ENCODE results near the gene CSAG1. TPM values are rescaled to one million over a fixed set of nuclear protein-coding genes. Genes with fewer than 3 reads are reported as not detected.
"Not testable (repeated sequence)": the region's sequence is repeated elsewhere in the genome, so short reads cannot be mapped to it uniquely, and the experiment has no call there.

Gene CSAG1
- total and polyA plus RNA-seq, 7 donors: 0.04 TPM; not detected in 6

GRCh38 chrX:152725409-152725808 lies 8.1 kb downstream of the CSAG1 start:
- no peaks in the 10 kb centered on the region for H3K36me3 ChIP-seq (ENCODE audit: insufficient read depth in 1 of 2, low read depth in 1 of 2)
- TF ChIP-seq, protein P1, sequence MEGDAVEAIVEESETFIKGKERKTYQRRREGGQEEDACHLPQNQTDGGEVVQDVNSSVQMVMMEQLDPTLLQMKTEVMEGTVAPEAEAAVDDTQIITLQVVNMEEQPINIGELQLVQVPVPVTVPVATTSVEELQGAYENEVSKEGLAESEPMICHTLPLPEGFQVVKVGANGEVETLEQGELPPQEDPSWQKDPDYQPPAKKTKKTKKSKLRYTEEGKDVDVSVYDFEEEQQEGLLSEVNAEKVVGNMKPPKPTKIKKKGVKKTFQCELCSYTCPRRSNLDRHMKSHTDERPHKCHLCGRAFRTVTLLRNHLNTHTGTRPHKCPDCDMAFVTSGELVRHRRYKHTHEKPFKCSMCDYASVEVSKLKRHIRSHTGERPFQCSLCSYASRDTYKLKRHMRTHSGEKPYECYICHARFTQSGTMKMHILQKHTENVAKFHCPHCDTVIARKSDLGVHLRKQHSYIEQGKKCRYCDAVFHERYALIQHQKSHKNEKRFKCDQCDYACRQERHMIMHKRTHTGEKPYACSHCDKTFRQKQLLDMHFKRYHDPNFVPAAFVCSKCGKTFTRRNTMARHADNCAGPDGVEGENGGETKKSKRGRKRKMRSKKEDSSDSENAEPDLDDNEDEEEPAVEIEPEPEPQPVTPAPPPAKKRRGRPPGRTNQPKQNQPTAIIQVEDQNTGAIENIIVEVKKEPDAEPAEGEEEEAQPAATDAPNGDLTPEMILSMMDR (IDR thresholded peaks at IDR 0.05): no peak
- whole genome bisulfite sequencing, 3 donors: 60 to 77% (median 68%) methylated on average over 5 to 7 of the region's 7 CpGs

DNA sequence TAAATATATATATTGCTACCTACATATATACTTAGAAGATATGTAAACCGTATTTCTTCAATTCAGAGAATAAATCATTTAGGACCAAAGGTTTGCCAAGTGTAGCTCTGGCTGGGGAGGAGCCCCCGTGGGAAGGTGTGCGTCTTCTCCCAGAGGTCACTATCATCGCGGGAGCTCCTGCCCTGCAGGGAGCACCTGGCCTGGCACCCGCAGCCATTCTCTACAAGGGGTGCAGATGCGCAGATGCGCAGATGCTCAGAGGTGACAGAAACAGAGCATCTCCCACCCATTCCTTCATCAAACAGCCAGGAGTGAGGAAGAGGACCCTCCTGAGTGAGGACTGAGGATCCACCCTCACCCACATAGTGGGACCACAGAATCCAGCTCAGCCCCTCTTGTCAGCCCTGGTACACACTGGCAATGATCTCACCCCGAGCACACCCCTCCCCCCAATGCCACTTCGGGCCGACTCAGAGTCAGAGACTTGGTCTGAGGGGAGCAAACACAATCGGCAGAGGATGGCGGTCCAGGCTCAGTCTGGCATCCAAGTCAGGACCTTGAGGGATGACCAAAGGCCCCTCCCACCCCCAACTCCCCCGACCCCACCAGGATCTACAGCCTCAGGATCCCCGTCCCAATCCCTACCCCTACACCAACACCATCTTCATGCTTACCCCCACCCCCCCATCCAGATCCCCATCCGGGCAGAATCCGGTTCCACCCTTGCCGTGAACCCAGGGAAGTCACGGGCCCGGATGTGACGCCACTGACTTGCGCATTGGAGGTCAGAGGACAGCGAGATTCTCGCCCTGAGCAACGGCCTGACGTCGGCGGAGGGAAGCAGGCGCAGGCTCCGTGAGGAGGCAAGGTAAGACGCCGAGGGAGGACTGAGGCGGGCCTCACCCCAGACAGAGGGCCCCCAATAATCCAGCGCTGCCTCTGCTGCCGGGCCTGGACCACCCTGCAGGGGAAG lies 19.4 kb downstream of the CSAG1 start, which contains the start of gene MAGEA2B:
MAGEA2B (plus strand) TSS at position 814 of the 973 bp plus-strand sequence. CDS start 2,479 bp downstream, outside the sequence.
- DNase-seq; intact Hi-C loops (cut with DNase I); H3K4me1 ChIP-seq; ATAC-seq; H3K9me3 ChIP-seq; H3K4me3 ChIP-seq; H3K36me3 ChIP-seq (ENCODE audit: insufficient read depth in 1 of 2, low read depth in 1 of 2); H3K27me3 ChIP-seq (ENCODE audit: insufficient read depth in 3 of 3, low read length in 2 of 3); H3K27ac ChIP-seq: not testable (repeated sequence)
- WGBS, 3 donors: no CpG with 5 or more reads among the region's 35 CpGs

More at GRCh38 chrX:152725409-152725808, 8.1 kb downstream of the CSAG1 start:
- Histone ChIP-seq H3K27ac (no peak overlapping the region), H3K27me3 (ENCODE audit: insufficient read depth in 3 of 3, low read length in 2 of 3) (no peaks in the 10 kb centered on the region), H3K4me1 (no peaks in the 10 kb centered on the region), H3K4me3 (no peak overlapping the region), H3K9me3 (no peaks in the 10 kb centered on the region)
- intact Hi-C loops (cut with DNase I): no loop called here
- ATAC-seq (no peak), DNase-seq (no peak)

DNA sequence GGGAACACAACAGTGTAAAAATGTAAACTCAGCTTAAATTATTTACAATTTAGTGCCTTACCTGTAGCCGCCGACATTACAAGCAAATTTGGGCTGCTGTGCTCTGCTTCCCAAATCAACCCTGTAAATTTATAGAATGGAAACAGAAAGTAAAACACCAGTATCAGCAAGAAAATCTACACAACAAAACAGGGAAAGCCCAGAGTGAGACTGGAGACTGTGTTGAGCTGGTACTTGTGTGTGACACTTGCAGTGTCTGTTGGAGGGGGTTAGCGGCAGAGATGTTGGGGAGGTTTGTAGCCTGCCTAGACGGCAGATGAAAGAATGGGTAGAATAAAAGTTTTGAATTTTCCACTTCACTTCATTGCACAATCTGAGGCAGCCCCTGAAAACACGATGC lies 20.3 kb downstream of the CSAG1 start:
- ATAC-seq; H3K27ac ChIP-seq; DNase-seq; intact Hi-C loops (cut with DNase I); H3K4me1 ChIP-seq; H3K4me3 ChIP-seq; H3K36me3 ChIP-seq (ENCODE audit: insufficient read depth in 1 of 2, low read depth in 1 of 2); H3K9me3 ChIP-seq; H3K27me3 ChIP-seq (ENCODE audit: insufficient read depth in 3 of 3, low read length in 2 of 3): not testable (repeated sequence)
- no CpG with 5 or more reads among the region's 5 CpGs for WGBS, 3 donors

GRCh38 chrX:152709173-152709572 lies 24.3 kb downstream of the CSAG1 start, which contains the start of gene CSAG2:
TSS of gene CSAG2 (minus strand) at chrX:152709273. CDS start at chrX:152709112, 161 bp downstream.
- H3K4me1 ChIP-seq; H3K9me3 ChIP-seq; H3K27ac ChIP-seq; DNase-seq; H3K4me3 ChIP-seq; H3K36me3 ChIP-seq (ENCODE audit: insufficient read depth in 1 of 2, low read depth in 1 of 2); ATAC-seq; H3K27me3 ChIP-seq (ENCODE audit: insufficient read depth in 3 of 3, low read length in 2 of 3); intact Hi-C loops (cut with DNase I): not testable (repeated sequence)
- no CpG with 5 or more reads among the region's 2 CpGs for WGBS, 3 donors

GRCh38 chrX:152706500-152706899 lies 27.0 kb downstream of the CSAG1 start:
- H3K4me3 ChIP-seq; H3K27me3 ChIP-seq (ENCODE audit: insufficient read depth in 3 of 3, low read length in 2 of 3); H3K27ac ChIP-seq; DNase-seq; H3K9me3 ChIP-seq; intact Hi-C loops (cut with DNase I); H3K36me3 ChIP-seq (ENCODE audit: insufficient read depth in 1 of 2, low read depth in 1 of 2); H3K4me1 ChIP-seq; ATAC-seq: not testable (repeated sequence)
- 64 to 88% (median 80%) methylated on average over 1 to 3 of the region's 7 CpGs for WGBS, 3 donors

DNA sequence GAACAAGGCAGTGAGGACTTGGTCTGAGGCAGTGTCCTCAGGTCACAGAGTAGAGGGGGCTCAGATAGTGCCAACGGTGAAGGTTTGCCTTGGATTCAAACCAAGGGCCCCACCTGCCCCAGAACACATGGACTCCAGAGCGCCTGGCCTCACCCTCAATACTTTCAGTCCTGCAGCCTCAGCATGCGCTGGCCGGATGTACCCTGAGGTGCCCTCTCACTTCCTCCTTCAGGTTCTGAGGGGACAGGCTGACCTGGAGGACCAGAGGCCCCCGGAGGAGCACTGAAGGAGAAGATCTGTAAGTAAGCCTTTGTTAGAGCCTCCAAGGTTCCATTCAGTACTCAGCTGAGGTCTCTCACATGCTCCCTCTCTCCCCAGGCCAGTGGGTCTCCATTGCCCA lies 33.1 kb downstream of the CSAG1 start:
- H3K27me3 ChIP-seq (ENCODE audit: insufficient read depth in 3 of 3, low read length in 2 of 3); ATAC-seq; H3K27ac ChIP-seq: not testable (repeated sequence)

DNA sequence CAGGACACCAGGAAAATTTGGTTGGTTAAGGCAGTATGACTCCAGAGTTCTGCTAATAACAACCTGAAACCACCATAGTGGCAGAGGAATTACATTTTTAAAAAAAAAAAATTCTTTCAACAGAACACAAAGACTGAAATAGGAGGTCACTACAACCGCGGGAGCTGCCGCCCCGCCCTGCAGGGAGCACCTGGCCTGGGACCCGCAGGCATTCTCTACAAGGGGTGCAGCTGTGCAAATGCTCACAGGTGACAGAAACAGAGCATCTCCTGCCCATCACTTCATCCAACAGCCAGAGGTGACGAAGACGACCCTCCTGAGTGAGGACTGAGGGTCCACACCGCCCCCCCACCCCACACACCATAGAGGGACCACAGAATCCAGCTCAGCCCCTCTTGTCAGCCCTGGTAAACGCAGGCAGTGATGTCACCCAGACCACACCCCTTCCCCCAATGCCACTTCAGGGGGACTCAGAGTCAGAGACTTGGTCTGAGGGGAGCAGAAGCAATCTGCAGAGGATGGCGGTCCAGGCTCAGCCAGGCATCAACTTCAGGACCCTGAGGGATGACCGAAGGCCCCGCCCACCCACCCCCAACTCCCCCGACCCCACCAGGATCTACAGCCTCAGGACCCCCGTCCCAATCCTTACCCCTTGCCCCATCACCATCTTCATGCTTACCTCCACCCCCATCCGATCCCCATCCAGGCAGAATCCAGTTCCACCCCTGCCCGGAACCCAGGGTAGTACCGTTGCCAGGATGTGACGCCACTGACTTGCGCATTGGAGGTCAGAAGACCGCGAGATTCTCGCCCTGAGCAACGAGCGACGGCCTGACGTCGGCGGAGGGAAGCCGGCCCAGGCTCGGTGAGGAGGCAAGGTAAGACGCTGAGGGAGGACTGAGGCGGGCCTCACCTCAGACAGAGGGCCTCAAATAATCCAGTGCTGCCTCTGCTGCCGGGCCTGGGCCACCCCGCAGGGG lies 35.3 kb downstream of the CSAG1 start, which contains the start of gene MAGEA3:
MAGEA3 (plus strand) TSS at position 843 of the 980 bp plus-strand sequence. CDS start 2,039 bp downstream, outside the sequence.
- DNase-seq; intact Hi-C loops (cut with DNase I); H3K27me3 ChIP-seq (ENCODE audit: insufficient read depth in 3 of 3, low read length in 2 of 3); H3K27ac ChIP-seq; H3K4me1 ChIP-seq; ATAC-seq; H3K9me3 ChIP-seq; H3K36me3 ChIP-seq (ENCODE audit: insufficient read depth in 1 of 2, low read depth in 1 of 2); H3K4me3 ChIP-seq: not testable (repeated sequence)
- WGBS, 3 donors: 79 to 83% (median 80%) methylated on average over 4 to 7 of the region's 34 CpGs

More for the DNA sequence above, 33.1 kb downstream of the CSAG1 start:
- intact Hi-C loops (cut with DNase I); H3K36me3 ChIP-seq (ENCODE audit: insufficient read depth in 1 of 2, low read depth in 1 of 2); H3K4me3 ChIP-seq; H3K4me1 ChIP-seq; DNase-seq; H3K9me3 ChIP-seq: not testable (repeated sequence)
- 92 to 96% (median 92%) methylated on average over 4 of the region's 5 CpGs for WGBS, 3 donors

GRCh38 chrX:152681012-152681411 lies 52.5 kb downstream of the CSAG1 start:
- no CpG with 5 or more reads among the region's 3 CpGs for WGBS, 3 donors
- intact Hi-C loops (cut with DNase I); H3K27me3 ChIP-seq (ENCODE audit: insufficient read depth in 3 of 3, low read length in 2 of 3); DNase-seq; H3K36me3 ChIP-seq (ENCODE audit: insufficient read depth in 1 of 2, low read depth in 1 of 2); ATAC-seq; H3K4me1 ChIP-seq; H3K27ac ChIP-seq; H3K9me3 ChIP-seq; H3K4me3 ChIP-seq: not testable (repeated sequence)
